Gastroesophageal sphincter (tissue), 4 donors: ENCODE results near the gene FBXO28. TPM values are rescaled to one million over a fixed set of nuclear protein-coding genes. Genes with fewer than 3 reads are reported as not detected.

Experiments used
- ATAC-seq: fragments of 150-250 bp; one replicate; pipeline ENCODE4 v1.9.1; 2016; ENCODE audit warnings: mild to moderate bottlenecking, moderate library complexity
- H3K27ac ChIP-seq, 4 donors: fragments of 200-600 bp; sonication (generic) in 3 of 4; 1 replicate in 3 of 4; 2 replicates in 1 of 4; pipeline ENCODE4 v1.5.1; 2016 to 2019
- H3K27me3 ChIP-seq: fragments of 200-600 bp; sonication (generic); one replicate; pipeline ENCODE4 v1.5.1; 2019
- H3K36me3 ChIP-seq, 2 donors: fragments of 200-600 bp; sonication (generic); one replicate each; pipeline ENCODE4 v1.5.1; 2019; ENCODE audit warnings: control low read depth in 1 of 2
- H3K4me1 ChIP-seq, 3 donors: fragments of 200-600 bp; sonication (generic); 1 replicate in 2 of 3; 2 replicates in 1 of 3; pipeline ENCODE4 v1.5.1; 2016 to 2019; ENCODE audit warnings: control low read depth in 2 of 3
- H3K4me3 ChIP-seq, 2 donors: fragments of 200-600 bp; sonication (generic); one replicate each; pipeline ENCODE4 v1.5.1; 2019; ENCODE audit warnings: mild to moderate bottlenecking in 1 of 2, moderate library complexity in 1 of 2
- H3K9me3 ChIP-seq, 3 donors: fragments of 200-600 bp; sonication (generic); one replicate each; pipeline ENCODE4 v1.5.1; 2017 to 2019; ENCODE audit warnings: control low read depth in 2 of 3
- CTCF ChIP-seq, 4 experiments: fragments of 200-600 bp in 2 of 4; fragments of 450-650 bp in 2 of 4; sonication (generic) in 1 of 4; IDR thresholded peaks; one replicate each; pipeline ENCODE4 v1.5.1; 2017 to 2019; ENCODE audit warnings: antibody characterized with exemption in 4 of 4, mild to moderate bottlenecking in 2 of 4, moderate library complexity in 2 of 4
- EP300 ChIP-seq: sonication (generic); formaldehyde crosslinking; IDR thresholded peaks from one replicate; pipeline ENCODE4 v1.6.1; 2017; ENCODE audit warnings: antibody characterized with exemption, mild to moderate bottlenecking
- POLR2A ChIP-seq, 2 donors: fragments of 450-650 bp; IDR thresholded peaks; one replicate each; pipeline ENCODE4 v1.6.1; 2017; ENCODE audit warnings: antibody characterized with exemption in 2 of 2, mild to moderate bottlenecking in 2 of 2, moderate library complexity in 1 of 2
- POLR2AphosphoS5 ChIP-seq: sonication (generic); formaldehyde crosslinking; IDR thresholded peaks from one replicate; pipeline ENCODE4 v1.6.1; 2017; ENCODE audit warnings: antibody characterized with exemption
- WGBS, 2 donors: methylation state at CpG; one replicate each; pipeline ENCODE4 v1.1.5; 2018; ENCODE audit warnings: low coverage in 1 of 2; 5-methylcytosine and 5-hydroxymethylcytosine counted together
- total RNA-seq, 4 donors: library from RNA; depleted of rRNA; stranded (reverse); fragments of >200 nt; gene quantifications; one replicate each; pipeline ENCODE4 v1.1.0, GENCODE V29; 2016

Gene FBXO28
- total RNA-seq, 4 donors from 2014 or later: 26.5 to 38.1 (median 34.7) TPM

GRCh38 chr1:224177356-224177999 lies 63.6 kb downstream of the FBXO28 start:
- TF ChIP-seq POLR2AphosphoS5 (no peak), EP300 (no peak), POLR2A (IDR thresholded peaks at IDR 0.05) (no peak), CTCF (IDR thresholded peaks at IDR 0.05) (no peak)
- 79 to 94% methylated on average over 3 to 6 of the region's 9 CpGs for WGBS, 2 donors
- Histone ChIP-seq H3K27ac (no peak overlapping the region), H3K27me3 (no peaks in the 10 kb centered on the region), H3K4me1 (peaks cover 0 to 21% (median 3%) of the 10 kb centered on the region in 3 donors), H3K9me3 (no peaks in the 10 kb centered on the region), H3K36me3 (no peaks in the 10 kb centered on the region), H3K4me3 (no peak overlapping the region)
- ATAC-seq: no peak

DNA sequence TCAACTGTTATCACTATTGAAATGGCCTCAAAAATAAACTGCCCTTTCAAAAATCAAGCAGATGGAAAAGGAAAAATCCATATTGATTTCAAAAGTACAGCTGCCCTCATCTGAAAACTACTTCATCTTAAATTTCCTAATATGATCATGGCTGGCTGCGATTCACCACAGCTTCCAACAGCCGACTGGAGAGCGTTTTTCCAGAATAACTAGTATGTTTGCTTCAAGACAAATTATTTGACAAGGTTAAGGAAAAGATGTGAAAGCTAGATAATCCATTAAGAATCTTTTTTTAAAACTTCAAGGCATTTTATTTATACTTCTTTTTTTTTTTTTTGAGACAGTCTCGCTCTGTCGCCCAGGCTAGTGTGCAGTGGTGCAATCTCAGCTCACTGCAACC lies 65.0 kb downstream of the FBXO28 start:
- Histone ChIP-seq H3K36me3 (no peaks in the 10 kb centered on the region), H3K9me3 (no peaks in the 10 kb centered on the region), H3K27me3 (no peaks in the 10 kb centered on the region), H3K4me1 (peaks cover 0 to 24% (median 3%) of the 10 kb centered on the region in 3 donors), H3K4me3 (no peak overlapping the region), H3K27ac (no peak overlapping the region)
- TF ChIP-seq POLR2A (IDR thresholded peaks at IDR 0.05): no peak
- no peak for TF ChIP-seq POLR2AphosphoS5
- no peak for TF ChIP-seq EP300
- TF ChIP-seq CTCF (IDR thresholded peaks at IDR 0.05): no peak
- ATAC-seq: no peak
- 81 to 89% methylated on average over 3 to 5 of the region's 5 CpGs for WGBS, 2 donors

- Histone ChIP-seq H3K27ac (no peak overlapping the region), H3K4me1 (peaks cover 0 to 34% (median 16%) of the 10 kb centered on the region in 3 donors)
- WGBS, 2 donors: 96% methylated on average over 4 to 10 of the region's 11 CpGs
Measured at GRCh38 chr1:224180783-224181452, 67.0 kb downstream of the FBXO28 start.

DNA sequence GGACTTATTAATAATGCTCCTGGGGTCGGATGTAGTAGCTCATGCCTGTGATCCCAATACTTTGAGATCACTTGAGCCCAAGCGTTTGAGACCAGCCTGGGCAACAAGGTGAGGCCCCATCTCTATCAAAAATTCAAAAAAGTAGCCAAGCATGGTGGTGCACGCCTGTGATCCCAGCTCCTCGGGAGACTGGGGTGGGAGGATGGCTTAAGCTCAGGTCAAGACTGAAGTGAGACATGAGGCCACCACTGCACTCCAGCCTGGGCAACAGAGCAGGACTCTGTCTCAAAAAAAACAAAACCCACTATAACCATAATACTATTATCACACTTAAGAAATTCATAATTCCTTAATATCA lies 67.5 kb downstream of the FBXO28 start:
- Histone ChIP-seq H3K27ac (no peak overlapping the region), H3K9me3 (no peaks in the 10 kb centered on the region), H3K4me1 (peaks cover 0 to 35% (median 19%) of the 10 kb centered on the region in 3 donors), H3K4me3 (no peak overlapping the region), H3K27me3 (no peaks in the 10 kb centered on the region), H3K36me3 (no peaks in the 10 kb centered on the region)
- no peak for TF ChIP-seq CTCF (IDR thresholded peaks at IDR 0.05)
- TF ChIP-seq EP300: no peak
- no peak for TF ChIP-seq POLR2A (IDR thresholded peaks at IDR 0.05)
- no peak for TF ChIP-seq POLR2AphosphoS5
- ATAC-seq: no peak
- WGBS, 2 donors: 94% methylated on average over 2 of the region's 4 CpGs; no CpG with 5 or more reads in 1 of the 2 donors

More at GRCh38 chr1:224180783-224181452, 67.0 kb downstream of the FBXO28 start:
- no peak for TF ChIP-seq POLR2AphosphoS5
- TF ChIP-seq EP300: no peak
- TF ChIP-seq POLR2A (IDR thresholded peaks at IDR 0.05): no peak
- TF ChIP-seq CTCF (IDR thresholded peaks at IDR 0.05): no peak
- Histone ChIP-seq H3K36me3 (no peaks in the 10 kb centered on the region), H3K4me3 (no peak overlapping the region), H3K9me3 (no peaks in the 10 kb centered on the region), H3K27me3 (no peaks in the 10 kb centered on the region)
- ATAC-seq: no peak
